Measurements from ENCODE around the gene GALC. TPM values are rescaled to one million over a fixed set of nuclear protein-coding genes. Genes with fewer than 3 reads are reported as not detected.

The GALC gene
- total RNA-seq, 1 experiment from 2014 or later, result 10.7 TPM

DNA sequence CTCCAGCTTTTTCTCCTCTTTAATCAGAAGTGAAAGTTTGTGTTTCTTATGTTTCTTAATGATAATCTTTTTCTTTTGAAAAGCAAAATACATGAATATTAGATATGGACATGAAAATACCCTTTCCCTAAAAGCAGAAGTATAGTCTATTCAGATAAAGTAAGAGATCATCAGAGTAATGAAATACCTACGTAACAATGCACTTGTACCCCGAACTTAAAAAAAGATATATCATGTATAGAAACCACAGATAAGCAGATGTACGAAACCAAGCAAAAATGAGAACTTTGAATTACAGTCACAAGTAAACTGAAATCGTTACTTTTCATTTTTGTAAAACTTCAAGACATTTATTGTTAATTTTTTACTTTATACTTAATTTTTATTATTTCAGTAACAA lies 10.4 kb upstream of the GALC start:
- ATAC-seq, result no peak
- no peak for TF ChIP-seq FOXP1 (CRISPR knock-in tag; IDR thresholded peaks at IDR 0.05; ENCODE audit: borderline replicate concordance)
- TF ChIP-seq, protein P1, sequence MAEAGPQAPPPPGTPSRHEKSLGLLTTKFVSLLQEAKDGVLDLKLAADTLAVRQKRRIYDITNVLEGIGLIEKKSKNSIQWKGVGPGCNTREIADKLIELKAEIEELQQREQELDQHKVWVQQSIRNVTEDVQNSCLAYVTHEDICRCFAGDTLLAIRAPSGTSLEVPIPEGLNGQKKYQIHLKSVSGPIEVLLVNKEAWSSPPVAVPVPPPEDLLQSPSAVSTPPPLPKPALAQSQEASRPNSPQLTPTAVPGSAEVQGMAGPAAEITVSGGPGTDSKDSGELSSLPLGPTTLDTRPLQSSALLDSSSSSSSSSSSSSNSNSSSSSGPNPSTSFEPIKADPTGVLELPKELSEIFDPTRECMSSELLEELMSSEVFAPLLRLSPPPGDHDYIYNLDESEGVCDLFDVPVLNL (CRISPR knock-in tag; IDR thresholded peaks at IDR 0.05; ENCODE audit: borderline replicate concordance, low read depth), result no peak
- TF ChIP-seq, protein P2, sequence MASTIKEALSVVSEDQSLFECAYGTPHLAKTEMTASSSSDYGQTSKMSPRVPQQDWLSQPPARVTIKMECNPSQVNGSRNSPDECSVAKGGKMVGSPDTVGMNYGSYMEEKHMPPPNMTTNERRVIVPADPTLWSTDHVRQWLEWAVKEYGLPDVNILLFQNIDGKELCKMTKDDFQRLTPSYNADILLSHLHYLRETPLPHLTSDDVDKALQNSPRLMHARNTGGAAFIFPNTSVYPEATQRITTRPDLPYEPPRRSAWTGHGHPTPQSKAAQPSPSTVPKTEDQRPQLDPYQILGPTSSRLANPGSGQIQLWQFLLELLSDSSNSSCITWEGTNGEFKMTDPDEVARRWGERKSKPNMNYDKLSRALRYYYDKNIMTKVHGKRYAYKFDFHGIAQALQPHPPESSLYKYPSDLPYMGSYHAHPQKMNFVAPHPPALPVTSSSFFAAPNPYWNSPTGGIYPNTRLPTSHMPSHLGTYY (CRISPR knock-in tag; IDR thresholded peaks at IDR 0.05), result no peak
- no peak for TF ChIP-seq ZNF671 (CRISPR knock-in tag; IDR thresholded peaks at IDR 0.05)
- TF ChIP-seq GTF2I (CRISPR knock-in tag; conservative IDR thresholded peaks at IDR 0.05), result no peak
- no peak for TF ChIP-seq NR1H2 (CRISPR knock-in tag; IDR thresholded peaks at IDR 0.05)
- no peak for TF ChIP-seq ZNF219 (CRISPR knock-in tag; IDR thresholded peaks at IDR 0.05; ENCODE audit: borderline replicate concordance)
- TF ChIP-seq TCF7 (CRISPR knock-in tag; IDR thresholded peaks at IDR 0.05; ENCODE audit: low read depth), result no peak
- TF ChIP-seq SMAD3 (CRISPR knock-in tag; IDR thresholded peaks at IDR 0.05; ENCODE audit: borderline replicate concordance), result no peak
- TF ChIP-seq, protein P3, sequence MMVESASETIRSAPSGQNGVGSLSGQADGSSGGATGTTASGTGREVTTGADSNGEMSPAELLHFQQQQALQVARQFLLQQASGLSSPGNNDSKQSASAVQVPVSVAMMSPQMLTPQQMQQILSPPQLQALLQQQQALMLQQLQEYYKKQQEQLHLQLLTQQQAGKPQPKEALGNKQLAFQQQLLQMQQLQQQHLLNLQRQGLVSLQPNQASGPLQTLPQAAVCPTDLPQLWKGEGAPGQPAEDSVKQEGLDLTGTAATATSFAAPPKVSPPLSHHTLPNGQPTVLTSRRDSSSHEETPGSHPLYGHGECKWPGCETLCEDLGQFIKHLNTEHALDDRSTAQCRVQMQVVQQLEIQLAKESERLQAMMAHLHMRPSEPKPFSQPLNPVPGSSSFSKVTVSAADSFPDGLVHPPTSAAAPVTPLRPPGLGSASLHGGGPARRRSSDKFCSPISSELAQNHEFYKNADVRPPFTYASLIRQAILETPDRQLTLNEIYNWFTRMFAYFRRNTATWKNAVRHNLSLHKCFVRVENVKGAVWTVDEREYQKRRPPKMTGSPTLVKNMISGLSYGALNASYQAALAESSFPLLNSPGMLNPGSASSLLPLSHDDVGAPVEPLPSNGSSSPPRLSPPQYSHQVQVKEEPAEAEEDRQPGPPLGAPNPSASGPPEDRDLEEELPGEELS (CRISPR knock-in tag; IDR thresholded peaks at IDR 0.05), result no peak
- ChIA-PET CTCF (interaction anchor here (1.3 kb wide), 1 partner anchor 11 kb away, joined by 4 read pairs; no protein-coding TSS in a partner anchor), POLR2A (no interaction called here)
- Mint-ChIP-seq H3K27me3 (ENCODE audit: low read depth) (no peaks in the 10 kb centered on the region), H3K27ac (no peak overlapping the region), H3K36me3 (no peaks in the 10 kb centered on the region), H3K4me1 (peaks cover 8% of the 10 kb centered on the region), H3K4me3 (no peak overlapping the region), H3K9me3 (no peaks in the 10 kb centered on the region)
- DNase-seq (ENCODE audit: low spot score), result no peak

DNA sequence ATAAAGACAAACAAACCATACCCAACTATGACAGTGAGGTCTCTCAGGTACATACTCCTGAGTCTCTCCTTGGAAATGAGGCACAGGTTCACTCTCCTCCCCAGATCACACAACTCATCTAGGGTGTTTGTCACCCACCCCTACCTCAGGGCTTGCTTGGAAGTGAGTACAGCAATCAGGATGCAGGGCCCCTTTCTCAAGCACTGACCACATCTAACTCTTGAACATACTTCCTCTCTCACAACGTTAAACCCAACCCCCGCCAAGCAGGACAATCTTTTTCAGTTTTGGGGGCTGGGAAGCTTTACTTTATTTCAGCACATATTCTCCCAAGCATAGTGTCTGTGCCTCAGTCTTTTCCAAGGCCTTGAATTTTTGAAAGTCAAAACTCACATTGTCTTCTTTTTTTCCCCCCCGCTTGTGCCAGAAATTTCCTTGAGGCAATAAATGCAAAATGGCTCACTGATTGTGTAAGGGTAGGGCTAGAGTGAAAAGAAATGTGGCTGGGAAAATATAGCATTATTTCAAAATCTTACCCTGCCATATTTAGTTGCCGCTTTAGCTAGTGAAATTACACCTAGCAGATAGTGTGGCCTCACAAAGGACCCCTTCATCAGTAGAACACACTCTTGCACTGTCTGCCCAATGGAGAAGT lies 9.6 kb upstream of the GALC start:
- CTCF ChIA-PET, result interaction anchor here (1.3 kb wide), 1 partner anchor 12 kb away, joined by 4 read pairs; no protein-coding TSS in a partner anchor
- H3K27me3 Mint-ChIP-seq (ENCODE audit: low read depth), result no peaks in the 10 kb centered on the region
- TF ChIP-seq, protein P4, sequence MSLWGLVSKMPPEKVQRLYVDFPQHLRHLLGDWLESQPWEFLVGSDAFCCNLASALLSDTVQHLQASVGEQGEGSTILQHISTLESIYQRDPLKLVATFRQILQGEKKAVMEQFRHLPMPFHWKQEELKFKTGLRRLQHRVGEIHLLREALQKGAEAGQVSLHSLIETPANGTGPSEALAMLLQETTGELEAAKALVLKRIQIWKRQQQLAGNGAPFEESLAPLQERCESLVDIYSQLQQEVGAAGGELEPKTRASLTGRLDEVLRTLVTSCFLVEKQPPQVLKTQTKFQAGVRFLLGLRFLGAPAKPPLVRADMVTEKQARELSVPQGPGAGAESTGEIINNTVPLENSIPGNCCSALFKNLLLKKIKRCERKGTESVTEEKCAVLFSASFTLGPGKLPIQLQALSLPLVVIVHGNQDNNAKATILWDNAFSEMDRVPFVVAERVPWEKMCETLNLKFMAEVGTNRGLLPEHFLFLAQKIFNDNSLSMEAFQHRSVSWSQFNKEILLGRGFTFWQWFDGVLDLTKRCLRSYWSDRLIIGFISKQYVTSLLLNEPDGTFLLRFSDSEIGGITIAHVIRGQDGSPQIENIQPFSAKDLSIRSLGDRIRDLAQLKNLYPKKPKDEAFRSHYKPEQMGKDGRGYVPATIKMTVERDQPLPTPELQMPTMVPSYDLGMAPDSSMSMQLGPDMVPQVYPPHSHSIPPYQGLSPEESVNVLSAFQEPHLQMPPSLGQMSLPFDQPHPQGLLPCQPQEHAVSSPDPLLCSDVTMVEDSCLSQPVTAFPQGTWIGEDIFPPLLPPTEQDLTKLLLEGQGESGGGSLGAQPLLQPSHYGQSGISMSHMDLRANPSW (CRISPR knock-in tag; conservative IDR thresholded peaks at IDR 0.05; ENCODE audit: low read depth), result no peak
- TF ChIP-seq, protein P5, sequence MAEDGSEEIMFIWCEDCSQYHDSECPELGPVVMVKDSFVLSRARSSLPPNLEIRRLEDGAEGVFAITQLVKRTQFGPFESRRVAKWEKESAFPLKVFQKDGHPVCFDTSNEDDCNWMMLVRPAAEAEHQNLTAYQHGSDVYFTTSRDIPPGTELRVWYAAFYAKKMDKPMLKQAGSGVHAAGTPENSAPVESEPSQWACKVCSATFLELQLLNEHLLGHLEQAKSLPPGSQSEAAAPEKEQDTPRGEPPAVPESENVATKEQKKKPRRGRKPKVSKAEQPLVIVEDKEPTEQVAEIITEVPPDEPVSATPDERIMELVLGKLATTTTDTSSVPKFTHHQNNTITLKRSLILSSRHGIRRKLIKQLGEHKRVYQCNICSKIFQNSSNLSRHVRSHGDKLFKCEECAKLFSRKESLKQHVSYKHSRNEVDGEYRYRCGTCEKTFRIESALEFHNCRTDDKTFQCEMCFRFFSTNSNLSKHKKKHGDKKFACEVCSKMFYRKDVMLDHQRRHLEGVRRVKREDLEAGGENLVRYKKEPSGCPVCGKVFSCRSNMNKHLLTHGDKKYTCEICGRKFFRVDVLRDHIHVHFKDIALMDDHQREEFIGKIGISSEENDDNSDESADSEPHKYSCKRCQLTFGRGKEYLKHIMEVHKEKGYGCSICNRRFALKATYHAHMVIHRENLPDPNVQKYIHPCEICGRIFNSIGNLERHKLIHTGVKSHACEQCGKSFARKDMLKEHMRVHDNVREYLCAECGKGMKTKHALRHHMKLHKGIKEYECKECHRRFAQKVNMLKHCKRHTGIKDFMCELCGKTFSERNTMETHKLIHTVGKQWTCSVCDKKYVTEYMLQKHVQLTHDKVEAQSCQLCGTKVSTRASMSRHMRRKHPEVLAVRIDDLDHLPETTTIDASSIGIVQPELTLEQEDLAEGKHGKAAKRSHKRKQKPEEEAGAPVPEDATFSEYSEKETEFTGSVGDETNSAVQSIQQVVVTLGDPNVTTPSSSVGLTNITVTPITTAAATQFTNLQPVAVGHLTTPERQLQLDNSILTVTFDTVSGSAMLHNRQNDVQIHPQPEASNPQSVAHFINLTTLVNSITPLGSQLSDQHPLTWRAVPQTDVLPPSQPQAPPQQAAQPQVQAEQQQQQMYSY (CRISPR knock-in tag; IDR thresholded peaks at IDR 0.05), result no peak
- TF ChIP-seq, protein P6, sequence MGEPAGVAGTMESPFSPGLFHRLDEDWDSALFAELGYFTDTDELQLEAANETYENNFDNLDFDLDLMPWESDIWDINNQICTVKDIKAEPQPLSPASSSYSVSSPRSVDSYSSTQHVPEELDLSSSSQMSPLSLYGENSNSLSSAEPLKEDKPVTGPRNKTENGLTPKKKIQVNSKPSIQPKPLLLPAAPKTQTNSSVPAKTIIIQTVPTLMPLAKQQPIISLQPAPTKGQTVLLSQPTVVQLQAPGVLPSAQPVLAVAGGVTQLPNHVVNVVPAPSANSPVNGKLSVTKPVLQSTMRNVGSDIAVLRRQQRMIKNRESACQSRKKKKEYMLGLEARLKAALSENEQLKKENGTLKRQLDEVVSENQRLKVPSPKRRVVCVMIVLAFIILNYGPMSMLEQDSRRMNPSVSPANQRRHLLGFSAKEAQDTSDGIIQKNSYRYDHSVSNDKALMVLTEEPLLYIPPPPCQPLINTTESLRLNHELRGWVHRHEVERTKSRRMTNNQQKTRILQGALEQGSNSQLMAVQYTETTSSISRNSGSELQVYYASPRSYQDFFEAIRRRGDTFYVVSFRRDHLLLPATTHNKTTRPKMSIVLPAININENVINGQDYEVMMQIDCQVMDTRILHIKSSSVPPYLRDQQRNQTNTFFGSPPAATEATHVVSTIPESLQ (CRISPR knock-in tag; IDR thresholded peaks at IDR 0.05), result no peak
- no peak for TF ChIP-seq EMX1 (CRISPR knock-in tag; IDR thresholded peaks at IDR 0.05)
- TF ChIP-seq NR2C2 (CRISPR knock-in tag; IDR thresholded peaks at IDR 0.05), result no peak
- TF ChIP-seq, protein P2 (CRISPR knock-in tag; IDR thresholded peaks at IDR 0.05), result no peak
- TF ChIP-seq MYBL2 (CRISPR knock-in tag; IDR thresholded peaks at IDR 0.05), result no peak
- TF ChIP-seq SMAD3 (CRISPR knock-in tag; IDR thresholded peaks at IDR 0.05; ENCODE audit: borderline replicate concordance), result no peak
- TF ChIP-seq FOXJ3 (CRISPR knock-in tag; IDR thresholded peaks at IDR 0.05; ENCODE audit: borderline replicate concordance), result no peak
- TF ChIP-seq JUN (CRISPR knock-in tag; IDR thresholded peaks at IDR 0.05), result no peak
- no peak for TF ChIP-seq NR3C1 (CRISPR knock-in tag; conservative IDR thresholded peaks at IDR 0.05; ENCODE audit: low read depth)
- TF ChIP-seq RORB (CRISPR knock-in tag; IDR thresholded peaks at IDR 0.05), result no peak
- H3K36me3 Mint-ChIP-seq, result no peaks in the 10 kb centered on the region
- H3K27ac Mint-ChIP-seq, result no peak overlapping the region
- H3K4me1 Mint-ChIP-seq, result peaks cover 8% of the 10 kb centered on the region
- ATAC-seq (no peak; the same call in 1 of the 2 replicates), DNase-seq (ENCODE audit: low spot score) (no peak)
- POLR2A ChIA-PET, result no interaction called here
- H3K9me3 Mint-ChIP-seq, result no peaks in the 10 kb centered on the region
- no peak overlapping the region for H3K4me3 Mint-ChIP-seq

All from WTC11 (cell line).